PC-3 (cell line): ENCODE data around the gene MAP1LC3B2. TPM values are rescaled to one million over a fixed set of nuclear protein-coding genes. Genes with fewer than 3 reads are reported as not detected.

ENCODE experiments used
- ATAC-seq: fragments of 200-7000 bp; cut with Tn5 transposase; 2 replicates; pipeline ENCODE4 v1.9.1; 2020; ENCODE audit warnings: mild to moderate bottlenecking, moderate library complexity
- BruUV-seq: library from RNA; stranded (reverse); fragments of 400-500 nt; replicated peaks from 2 replicates; lab custom pipeline; 2021; lab: Mats Ljungman, UMichigan
- CTCF ChIA-PET: fragments of 300-600 bp; sonication (Branson Sonifier 250); formaldehyde crosslinking; loops from one replicate; lab custom pipeline; 2022; ENCODE audit warnings: antibody characterized with exemption; lab: Charles Lee
- POLR2A ChIA-PET: fragments of 300-600 bp; sonication (Branson Sonifier 250); formaldehyde crosslinking; loops from one replicate; lab custom pipeline; 2022; ENCODE audit warnings: antibody characterized with exemption; ENCODE audit not compliant: unreplicated experiment; lab: Charles Lee
- DNase-seq: peaks from one replicate; pipeline ENCODE4 v3.0.0-alpha.2; 2015
- H2AFZ ChIP-seq: fragments of 300-600 bp; sonication (generic); 2 replicates; pipeline ENCODE4 v1.6.0; 2016; ENCODE audit warnings: antibody characterized with exemption, low read length
- H3F3A ChIP-seq: fragments of 300-600 bp; sonication (generic); one replicate; pipeline ENCODE4 v1.6.0; 2017; ENCODE audit warnings: antibody characterized with exemption, low read length, control low read depth, mild to moderate bottlenecking; ENCODE audit not compliant: unreplicated experiment
- H3K27ac ChIP-seq: fragments of 300-600 bp; sonication (generic); 2 replicates; pipeline ENCODE4 v1.5.1; 2016; ENCODE audit warnings: mild to moderate bottlenecking, low read length
- H3K27me3 ChIP-seq: fragments of 300-600 bp; sonication (generic); 2 replicates; pipeline ENCODE4 v1.6.1; 2016; ENCODE audit warnings: low read length, mixed read lengths
- H3K36me3 ChIP-seq: fragments of 300-600 bp; sonication (generic); 2 replicates; pipeline ENCODE4 v1.6.1; 2016; ENCODE audit warnings: low read depth, mixed run types, low read length, mixed read lengths
- H3K4me1 ChIP-seq: fragments of 300-600 bp; sonication (generic); 2 replicates; pipeline ENCODE4 v1.5.1; 2016; ENCODE audit warnings: low read length; ENCODE audit not compliant: insufficient read depth
- H3K4me2 ChIP-seq: fragments of 300-600 bp; sonication (generic); 2 replicates; pipeline ENCODE4 v1.6.0; 2016; ENCODE audit warnings: low read length
- H3K4me3 ChIP-seq: fragments of 300-600 bp; sonication (generic); 2 replicates; pipeline ENCODE4 v1.5.1; 2016; ENCODE audit warnings: mild to moderate bottlenecking, low read length, mixed read lengths
- H3K79me2 ChIP-seq: fragments of 300-600 bp; sonication (generic); 2 replicates; pipeline ENCODE4 v1.6.1; 2017; ENCODE audit warnings: low read length, mixed read lengths
- H3K9ac ChIP-seq: fragments of 300-600 bp; sonication (generic); 2 replicates; pipeline ENCODE4 v1.6.0; 2016; ENCODE audit warnings: mild to moderate bottlenecking, low read length
- H3K9me2 ChIP-seq: fragments of 300-600 bp; sonication (generic); replicated peaks from 2 replicates; pipeline ENCODE4 v1.6.1; 2016; ENCODE audit warnings: mixed run types, low read length, mixed read lengths
- H3K9me3 ChIP-seq: fragments of 300-600 bp; sonication (generic); 2 replicates; pipeline ENCODE4 v1.6.1; 2016; ENCODE audit warnings: low read length, mixed read lengths
- H4K20me1 ChIP-seq: fragments of 300-600 bp; sonication (generic); 2 replicates; pipeline ENCODE4 v1.6.1; 2016; ENCODE audit warnings: low read length, mixed read lengths
- CTCF ChIP-seq: fragments of 300-600 bp; sonication (generic); conservative IDR thresholded peaks from 2 replicates; pipeline ENCODE4 v1.5.1; 2017; ENCODE audit warnings: antibody characterized with exemption, low read depth, mild to moderate bottlenecking, low read length
- EZH2 ChIP-seq: fragments of 300-600 bp; sonication (generic); IDR thresholded peaks from one replicate; pipeline ENCODE4 v1.6.1; 2017; ENCODE audit warnings: antibody characterized with exemption, mild to moderate bottlenecking, low read length; ENCODE audit not compliant: unreplicated experiment
- EZH2phosphoT487 ChIP-seq: fragments of 300-600 bp; sonication (generic); IDR thresholded peaks from 2 replicates; pipeline ENCODE4 v1.6.1; 2018; ENCODE audit warnings: mild to moderate bottlenecking, antibody characterized with exemption, low read length, borderline replicate concordance
- intact Hi-C: fragments of 100-400 bp; cut with micrococcal nuclease; formaldehyde crosslinking; loops from 2 replicates; pipeline ENCODE4 v1.9.0; 2023
- total RNA-seq: library from RNA; depleted of rRNA; stranded (reverse); fragments of >200 nt; gene quantifications from 2 replicates; pipeline ENCODE4 v1.2.3, GENCODE V29; 2014

MAP1LC3B2 gene
- total RNA-seq, 1 experiment from 2014 or later = not detected

GRCh38 chr12:116535241-116535640 lies 23.9 kb upstream of the MAP1LC3B2 start:
- ChIA-PET POLR2A (no interaction called here), CTCF (no interaction called here)
- no peak overlapping the region; the same call in 1 of the 2 replicates for H2AFZ ChIP-seq
- H3K79me2 ChIP-seq = no peaks in the 10 kb centered on the region
- no peaks in the 10 kb centered on the region for H3K9me2 ChIP-seq
- no peak overlapping the region for H3K27ac ChIP-seq
- H3K9ac ChIP-seq = no peak overlapping the region
- intact Hi-C loops = no loop called here
- ATAC-seq = no peak
- H3K9me3 ChIP-seq = no peaks in the 10 kb centered on the region
- peaks cover 32% of the 10 kb centered on the region for H3K4me1 ChIP-seq
- no peaks in the 10 kb centered on the region for H4K20me1 ChIP-seq
- no peaks in the 10 kb centered on the region for H3K27me3 ChIP-seq
- BruUV-seq = no TSS peak
- peaks cover 4% of the 10 kb centered on the region for H3F3A ChIP-seq
- no peak for TF ChIP-seq EZH2
- no peak for TF ChIP-seq EZH2phosphoT487
- no peak for TF ChIP-seq CTCF
- no peak overlapping the region for H3K4me3 ChIP-seq
- H3K4me2 ChIP-seq = peak overlapping the region; percentile 88
- H3K36me3 ChIP-seq = no peaks in the 10 kb centered on the region
- DNase-seq = no peak

GRCh38 chr12:116537101-116537904 lies 21.9 kb upstream of the MAP1LC3B2 start:
- ChIA-PET POLR2A (no interaction called here), CTCF (no interaction called here)
- peaks cover 38% of the 10 kb centered on the region for H3K4me1 ChIP-seq
- H3K27me3 ChIP-seq = no peaks in the 10 kb centered on the region
- peaks cover 4% of the 10 kb centered on the region for H3F3A ChIP-seq
- no peak overlapping the region for H3K9ac ChIP-seq
- H3K36me3 ChIP-seq = no peaks in the 10 kb centered on the region
- TF ChIP-seq EZH2 (no peak), CTCF (no peak), EZH2phosphoT487 (no peak)
- no peak overlapping the region for H3K27ac ChIP-seq
- H2AFZ ChIP-seq = no peak overlapping the region
- no peaks in the 10 kb centered on the region for H4K20me1 ChIP-seq
- H3K9me3 ChIP-seq = no peaks in the 10 kb centered on the region
- H3K4me2 ChIP-seq = no peak overlapping the region
- ATAC-seq = no peak
- H3K79me2 ChIP-seq = no peaks in the 10 kb centered on the region
- intact Hi-C loops = no loop called here
- no peak overlapping the region for H3K4me3 ChIP-seq
- no peaks in the 10 kb centered on the region for H3K9me2 ChIP-seq
- BruUV-seq = no TSS peak
- DNase-seq = no peak

- Histone ChIP-seq H2AFZ (no peak overlapping the region), H3K79me2 (no peaks in the 10 kb centered on the region), H3K4me2 (no peak overlapping the region), H3K4me1 (peaks cover 33% of the 10 kb centered on the region), H3K9me2 (no peaks in the 10 kb centered on the region), H3F3A (peaks cover 4% of the 10 kb centered on the region), H3K9ac (no peak overlapping the region), H3K36me3 (no peaks in the 10 kb centered on the region), H3K4me3 (no peak overlapping the region), H3K9me3 (no peaks in the 10 kb centered on the region), H3K27ac (no peak overlapping the region), H3K27me3 (no peaks in the 10 kb centered on the region), H4K20me1 (no peaks in the 10 kb centered on the region)
- no TSS peak for BruUV-seq
- TF ChIP-seq EZH2phosphoT487 (no peak), EZH2 (no peak), CTCF (no peak)
- POLR2A ChIA-PET = no interaction called here
- no peak for DNase-seq
- CTCF ChIA-PET = no interaction called here
- no peak for ATAC-seq
- intact Hi-C loops = no loop called here
These were observed 21.0 kb upstream of the MAP1LC3B2 start for GRCh38 chr12:116538076-116538591.
